Activated CD8-positive, alpha-beta memory T cell treated with anti-CD3 and anti-CD28 coated beads for 24 hours (primary cell): ENCODE measurements around the gene PROZ.

Experiments used
- DNase-seq: peaks from one replicate; pipeline ENCODE4 v3.0.0-alpha.2; 2020

Gene PROZ

GRCh38 chr13:113209336-113209758 is 50.9 kb downstream of the PROZ start, which contains the start of gene CUL4A:
CUL4A (plus strand) TSS chr13:113209613; CDS start chr13:113209628, 15 bp downstream.
- DNase-seq = no peak

GRCh38 chr13:113209759-113210421 is 51.4 kb downstream of the PROZ start:
- peak; percentile 87 for DNase-seq

GRCh38 chr13:113210833-113211232 is 52.4 kb downstream of the PROZ start:
- DNase-seq = no peak

GRCh38 chr13:113211774-113212173 is 53.3 kb downstream of the PROZ start:
- no peak for DNase-seq

GRCh38 chr13:113216254-113217048 is 58.0 kb downstream of the PROZ start:
- DNase-seq = no peak

- DNase-seq = no peak
Measured at GRCh38 chr13:113218586-113218985, 60.1 kb downstream of the PROZ start.

- no peak for DNase-seq
Measured at GRCh38 chr13:113219256-113219940, 61.0 kb downstream of the PROZ start.

- DNase-seq = no peak
Measured at GRCh38 chr13:113220141-113220598, 61.7 kb downstream of the PROZ start.

GRCh38 chr13:113220877-113221276 is 62.4 kb downstream of the PROZ start:
- no peak for DNase-seq
